NCI-H510A (cell line): ENCODE results near the gene CHP1.
"Not testable (repeated sequence)": the region's sequence is repeated elsewhere in the genome, so short reads cannot be mapped to it uniquely, and the experiment has no call there.

Experiments used
- DNase-seq: peaks from one replicate; lab custom pipeline; 2025; lab: John Stamatoyannopoulos, UW

CHP1 gene

GRCh38 chr15:41256577-41257038, 25.5 kb downstream of the CHP1 start:
- DNase-seq = no peak

- DNase-seq = no peak
Measured at GRCh38 chr15:41258750-41259471, 27.8 kb downstream of the CHP1 start.

GRCh38 chr15:41259546-41260189, 28.6 kb downstream of the CHP1 start:
- no peak for DNase-seq

DNA sequence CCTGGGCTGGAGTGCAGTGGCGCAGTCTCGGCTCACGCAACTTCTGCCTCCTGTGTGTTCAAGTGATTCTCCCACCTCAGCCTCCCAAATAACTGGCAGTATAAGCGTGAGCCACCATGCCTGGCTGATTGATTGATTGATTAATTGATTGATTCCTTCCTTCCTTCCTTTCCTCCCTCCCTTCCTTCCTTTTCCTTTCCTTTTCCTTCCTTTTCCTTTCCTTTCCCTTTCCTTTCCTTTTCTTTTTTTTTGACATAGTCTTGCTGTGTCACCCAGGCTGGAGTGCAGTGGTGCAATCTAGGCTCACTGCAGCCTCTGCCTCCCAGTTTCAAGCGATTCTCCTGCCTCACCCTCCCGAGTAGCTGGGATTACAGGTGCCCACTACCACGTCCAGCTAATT, 29.9 kb downstream of the CHP1 start:
- not testable (repeated sequence) for DNase-seq

GRCh38 chr15:41262571-41262970, 31.5 kb downstream of the CHP1 start:
- no peak for DNase-seq

GRCh38 chr15:41263891-41264351, 32.9 kb downstream of the CHP1 start:
- DNase-seq = no peak

- DNase-seq = no peak
Measured at GRCh38 chr15:41269887-41270286, 38.8 kb downstream of the CHP1 start.

DNA sequence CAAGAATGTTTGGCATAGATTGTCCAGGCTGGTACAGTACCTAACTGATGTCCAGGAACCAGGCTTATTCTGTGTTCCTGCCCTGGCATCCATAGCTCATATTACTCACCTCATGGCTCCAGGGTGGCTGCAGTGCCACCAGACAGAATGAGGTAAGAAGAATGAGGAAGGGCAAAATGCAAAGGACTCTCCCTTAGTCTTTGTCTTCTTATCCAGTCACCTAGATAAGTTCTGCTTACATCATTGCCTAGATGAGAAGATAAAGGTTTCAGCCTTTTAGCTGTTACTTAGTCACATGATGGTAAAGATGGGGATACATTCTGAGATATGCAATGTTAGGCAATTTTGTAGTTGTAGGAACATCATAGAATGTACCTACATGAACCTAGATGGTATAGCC, 45.8 kb downstream of the CHP1 start:
- DNase-seq = no peak

DNA sequence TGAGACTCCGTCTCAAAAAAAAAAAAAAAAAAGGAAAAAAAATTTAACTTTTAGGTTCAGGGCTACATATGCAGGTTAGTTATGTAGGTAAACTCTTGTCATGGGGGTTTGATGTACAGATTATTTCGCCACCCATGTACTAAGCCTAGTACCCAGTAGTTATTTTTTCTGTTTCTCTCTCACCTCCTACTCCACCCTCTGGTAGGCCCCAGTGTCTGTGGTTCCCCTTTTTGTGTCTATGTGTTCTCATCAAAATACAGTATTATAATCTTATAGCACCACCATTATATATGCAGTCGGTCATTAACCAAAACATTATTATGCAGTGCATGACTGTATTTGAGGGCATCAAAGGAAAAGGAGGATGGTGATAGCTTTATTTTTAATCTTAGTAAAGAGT, 47.3 kb downstream of the CHP1 start:
- no peak for DNase-seq

GRCh38 chr15:41279535-41280283, 48.6 kb downstream of the CHP1 start:
- DNase-seq = no peak

GRCh38 chr15:41281236-41281635, 50.2 kb downstream of the CHP1 start:
- DNase-seq = no peak

GRCh38 chr15:41282436-41282835, 51.4 kb downstream of the CHP1 start:
- not testable (repeated sequence) for DNase-seq

GRCh38 chr15:41282980-41283652, 52.0 kb downstream of the CHP1 start:
- DNase-seq = not testable (repeated sequence)

DNA sequence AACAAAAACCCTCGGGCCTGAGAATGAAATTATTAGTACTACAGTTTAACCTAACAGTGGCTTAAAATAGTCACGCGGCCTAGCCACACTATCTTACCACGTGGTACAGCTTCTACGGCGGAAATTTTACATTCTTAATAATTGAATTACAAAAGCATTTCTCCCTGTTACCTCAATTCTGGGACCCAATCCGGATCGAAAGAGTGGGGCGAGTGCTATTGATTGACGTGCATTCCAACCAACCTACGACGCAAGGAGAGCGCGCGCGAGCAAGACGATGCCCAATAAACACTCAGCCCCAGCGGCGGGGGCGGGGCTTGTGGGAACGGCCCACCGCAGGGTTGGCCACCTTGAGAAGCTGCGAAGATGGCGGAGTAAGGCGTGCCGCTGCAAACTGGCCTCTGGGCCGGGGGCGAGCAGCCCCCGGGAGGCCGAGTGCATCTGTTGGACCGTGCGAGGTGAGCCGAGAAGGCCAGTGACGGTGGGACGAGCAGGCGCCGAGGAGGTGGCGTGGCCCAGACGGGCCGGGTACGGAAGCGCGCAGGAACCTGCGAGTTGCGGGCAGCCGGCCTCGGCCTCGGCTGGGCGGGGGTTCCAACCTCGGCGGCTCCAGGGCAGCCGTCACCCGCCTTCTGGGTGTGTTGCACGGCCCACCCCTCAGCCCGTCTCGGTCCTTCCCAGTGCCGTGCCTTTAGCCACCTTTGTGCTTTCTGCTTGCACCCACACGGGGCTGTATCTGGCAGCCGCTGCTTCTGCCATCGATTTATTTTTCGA, 52.8 kb downstream of the CHP1 start:
- DNase-seq = peak; percentile 86

DNA sequence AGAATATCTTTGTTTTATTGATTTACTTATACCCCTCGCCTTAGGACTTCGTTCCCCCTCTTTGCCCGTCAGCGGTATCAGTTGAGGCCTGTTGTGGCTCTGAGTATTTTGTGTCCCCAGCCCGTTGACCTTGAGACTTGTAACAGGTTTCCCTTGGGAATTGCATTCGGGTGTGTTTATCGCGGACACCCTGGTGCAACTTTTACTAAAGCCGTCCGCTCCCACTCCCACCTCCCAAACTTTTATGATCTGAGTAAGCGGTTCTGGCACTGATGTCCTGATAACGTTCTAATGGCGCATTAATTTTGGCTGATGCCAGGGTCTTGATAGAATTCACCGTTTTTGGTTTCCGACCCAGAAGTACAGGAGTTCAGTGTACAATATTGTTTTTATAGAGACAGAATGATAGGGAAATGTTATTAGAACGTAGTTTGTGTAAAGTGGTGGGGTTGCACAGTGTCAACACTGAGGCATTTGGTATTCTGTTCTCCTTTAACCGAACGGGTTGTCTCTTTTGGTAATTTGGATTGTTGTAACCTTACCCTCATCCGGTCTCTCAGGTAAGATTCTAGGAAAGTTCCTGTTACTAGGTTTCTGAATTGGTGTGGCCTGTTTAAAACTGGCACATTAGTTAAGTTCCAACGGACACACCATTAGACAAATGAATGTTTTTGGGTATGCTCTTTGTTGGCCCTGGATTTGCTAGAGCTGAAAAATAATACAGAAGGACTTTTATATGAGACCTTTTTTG, 53.5 kb downstream of the CHP1 start:
- DNase-seq = no peak

GRCh38 chr15:41285285-41285684, 54.2 kb downstream of the CHP1 start:
- no peak for DNase-seq

GRCh38 chr15:41286665-41287333, 55.7 kb downstream of the CHP1 start:
- no peak for DNase-seq

GRCh38 chr15:41288464-41288863, 57.4 kb downstream of the CHP1 start:
- no peak for DNase-seq

- no peak for DNase-seq
Measured at GRCh38 chr15:41289953-41290352, 58.9 kb downstream of the CHP1 start.

DNA sequence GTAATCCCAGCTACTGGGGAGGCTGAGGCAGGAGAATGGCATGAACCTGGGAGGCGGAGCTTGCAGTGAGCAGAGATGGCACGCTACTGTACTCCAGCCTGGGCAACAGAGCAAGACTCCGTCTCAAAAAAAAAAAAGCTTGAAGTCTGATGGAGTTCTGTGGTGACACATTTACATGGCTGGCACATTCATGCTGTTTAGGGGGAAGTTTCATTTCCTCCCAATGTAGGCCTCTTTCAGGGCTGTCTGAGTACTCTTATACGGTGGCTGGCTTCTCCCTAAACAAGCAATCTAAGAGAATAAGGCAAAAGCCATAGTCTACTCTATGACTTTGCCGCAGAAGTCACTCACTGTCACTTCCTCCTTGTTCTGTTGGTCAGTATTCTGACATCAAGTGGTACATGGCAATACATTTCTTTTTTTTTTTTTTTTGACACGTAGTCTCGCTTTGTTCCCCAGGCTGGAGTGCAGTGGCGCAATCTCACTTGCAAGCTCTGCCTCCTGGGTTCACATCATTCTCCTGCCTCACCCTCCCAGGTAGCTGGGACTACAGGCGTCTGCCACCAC, 60.1 kb downstream of the CHP1 start:
- no peak for DNase-seq
